GM21825 (cell line): Measurements from ENCODE around the gene ERCC2.
"Not testable (repeated sequence)": the region's sequence is repeated elsewhere in the genome, so short reads cannot be mapped to it uniquely, and the experiment has no call there.

Experiments used
- ATAC-seq: cut with Tn5 transposase; IDR thresholded peaks from one replicate; pipeline ENCODE4 v1.9.1; 2021; ENCODE audit warnings: mild to moderate bottlenecking, moderate library complexity; ENCODE audit not compliant: unreplicated experiment

ERCC2 gene

DNA sequence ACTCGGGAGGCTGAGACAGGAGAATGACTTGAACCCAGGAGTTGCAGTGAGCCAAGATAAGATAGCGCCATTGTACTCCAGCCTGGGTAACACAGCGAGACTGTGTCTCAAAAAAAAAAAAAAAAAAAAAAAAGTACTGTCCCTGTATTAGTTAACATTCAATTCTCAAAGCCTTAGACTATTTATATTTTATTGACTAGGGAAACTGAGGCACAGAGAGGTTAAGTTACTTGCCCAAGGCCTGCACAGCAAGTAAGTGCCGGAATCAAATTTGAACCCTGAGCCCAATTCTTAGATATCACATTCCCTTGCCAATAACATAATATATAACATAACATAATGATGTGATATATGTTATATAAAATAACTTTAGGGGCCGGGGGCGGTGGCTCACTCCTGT, 30.7 kb downstream of the ERCC2 start:
- no peak for ATAC-seq

DNA sequence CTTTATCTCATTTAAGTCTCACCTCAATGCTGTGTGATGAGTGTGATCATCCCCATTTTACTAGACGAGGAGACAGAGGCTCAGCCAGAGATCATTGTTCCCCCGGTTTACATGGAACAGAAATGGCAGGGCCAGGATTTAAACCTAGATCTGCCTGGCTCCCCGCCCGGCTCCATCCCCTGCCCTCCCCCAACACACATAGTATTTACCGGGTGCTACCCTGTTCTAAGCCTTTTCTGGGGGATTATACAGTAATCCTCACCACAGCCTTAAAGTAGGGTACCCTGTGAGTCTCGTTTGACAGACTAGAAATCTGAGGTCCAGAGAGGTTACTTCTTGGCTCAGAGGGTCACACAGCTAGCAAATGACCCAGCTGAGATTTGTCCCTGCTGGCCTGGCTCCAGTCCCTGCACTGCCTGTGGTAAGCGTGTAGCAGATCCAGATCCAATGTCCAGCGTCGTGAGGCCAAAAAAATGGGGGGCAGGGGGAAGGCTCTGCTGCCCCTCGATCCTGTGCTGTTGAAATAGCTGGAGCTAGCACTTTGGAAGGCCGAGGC, 33.6 kb downstream of the ERCC2 start:
- ATAC-seq = no peak

DNA sequence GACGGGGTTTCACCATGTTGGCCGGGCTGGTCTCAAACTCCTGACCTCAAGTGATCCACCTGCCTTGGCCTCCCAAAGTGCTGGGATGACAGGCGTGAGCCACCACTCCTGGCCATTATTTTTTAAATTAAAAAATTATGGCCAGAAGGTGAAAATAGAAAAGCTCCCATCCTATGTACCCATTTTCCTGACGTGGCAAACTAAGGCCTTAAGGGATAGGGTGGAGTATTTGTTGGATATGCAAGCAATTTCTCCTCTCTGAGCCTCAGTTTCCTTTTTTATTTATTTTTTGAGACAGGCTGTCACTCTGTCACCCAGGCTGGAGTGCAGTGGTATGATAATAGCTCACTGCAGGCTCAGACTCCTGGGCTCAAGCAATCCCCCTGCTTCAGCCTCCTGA, 35.5 kb downstream of the ERCC2 start:
- not testable (repeated sequence) for ATAC-seq

DNA sequence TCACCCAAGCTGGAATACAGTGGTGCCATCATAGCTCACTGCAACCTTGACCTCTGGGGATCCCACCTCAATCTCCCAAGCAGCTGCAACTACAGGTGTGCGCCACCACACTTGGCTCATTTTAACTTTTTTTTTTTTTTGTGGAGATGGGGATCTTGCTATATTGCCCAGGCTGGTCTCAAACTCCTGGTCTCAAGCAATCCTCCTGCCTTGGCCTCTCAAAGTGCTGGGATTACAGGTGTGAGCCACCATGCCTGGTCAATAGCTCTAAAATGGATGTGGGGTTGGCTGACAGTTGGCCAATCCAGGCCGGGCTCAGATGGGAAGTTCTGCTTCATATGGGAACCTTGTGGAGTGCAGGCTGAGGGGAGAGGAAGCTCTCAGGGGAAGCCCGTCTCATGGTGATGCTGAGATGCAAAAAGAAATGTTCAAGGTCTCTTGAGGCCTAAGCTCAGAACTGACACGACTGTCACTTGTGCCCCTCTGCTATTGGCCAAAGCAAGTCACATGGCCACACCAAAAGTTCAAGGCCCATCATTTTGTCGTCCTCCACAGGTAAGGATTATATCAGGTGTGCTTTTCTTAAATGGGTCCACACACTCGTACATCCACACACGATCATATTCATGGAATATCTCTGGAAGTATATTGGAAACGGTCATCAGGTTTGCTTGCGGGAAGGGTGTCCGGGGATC, 36.6 kb downstream of the ERCC2 start:
- no peak for ATAC-seq

DNA sequence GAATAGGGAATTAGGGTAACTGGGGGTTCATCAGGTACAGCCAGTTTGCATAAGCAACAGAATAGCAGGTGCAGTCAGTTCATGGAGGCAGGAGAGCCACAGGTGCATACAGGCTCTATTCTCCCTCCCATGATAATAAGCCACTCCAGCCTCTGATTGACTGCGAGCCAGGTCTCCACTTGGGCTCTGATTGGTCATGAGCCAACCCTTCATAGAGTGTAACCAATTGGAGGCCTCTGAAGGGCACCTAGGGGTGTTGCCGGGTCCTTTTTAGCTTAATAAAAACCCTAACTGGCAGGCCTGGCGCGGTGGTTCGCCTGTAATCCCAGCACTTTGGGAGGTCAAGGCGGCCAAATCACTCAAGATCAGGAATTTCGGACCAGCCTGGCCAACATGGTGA, 39.0 kb downstream of the ERCC2 start:
- ATAC-seq = no peak

DNA sequence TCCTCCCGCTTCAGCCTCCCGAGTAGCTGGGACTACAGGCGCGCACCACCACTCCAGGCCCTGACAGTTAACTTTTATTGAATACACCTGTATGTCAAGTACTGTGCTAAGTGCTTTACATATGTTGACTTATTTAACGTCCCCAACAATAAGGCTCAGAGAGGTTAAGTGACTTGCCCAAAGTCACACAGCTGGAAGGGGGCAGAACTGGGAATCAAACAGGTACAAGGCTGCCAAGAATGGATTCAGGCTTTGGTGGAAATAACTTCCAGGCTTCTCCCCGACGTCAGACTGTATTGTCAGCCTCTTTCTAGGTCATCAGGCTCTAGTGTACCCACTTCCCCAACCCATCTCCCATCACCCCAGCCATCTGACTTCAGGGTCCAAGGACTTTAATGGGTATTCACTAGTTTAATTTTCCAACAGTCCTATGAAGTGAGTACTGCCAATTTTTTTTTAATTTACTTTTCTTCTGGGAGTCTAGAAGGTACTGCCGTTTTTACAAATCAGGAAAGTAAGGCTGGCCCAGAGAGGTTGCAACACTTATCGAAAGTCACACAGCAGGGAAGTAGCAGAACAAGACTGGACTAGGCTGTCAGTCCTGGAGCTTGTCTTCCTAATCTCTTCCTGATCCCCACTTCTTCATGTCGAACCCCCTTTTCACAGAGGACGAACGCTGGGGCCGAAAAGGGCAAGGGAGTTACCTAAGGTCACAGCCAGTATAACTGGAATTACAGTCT, 42.8 kb downstream of the ERCC2 start:
- no peak for ATAC-seq

DNA sequence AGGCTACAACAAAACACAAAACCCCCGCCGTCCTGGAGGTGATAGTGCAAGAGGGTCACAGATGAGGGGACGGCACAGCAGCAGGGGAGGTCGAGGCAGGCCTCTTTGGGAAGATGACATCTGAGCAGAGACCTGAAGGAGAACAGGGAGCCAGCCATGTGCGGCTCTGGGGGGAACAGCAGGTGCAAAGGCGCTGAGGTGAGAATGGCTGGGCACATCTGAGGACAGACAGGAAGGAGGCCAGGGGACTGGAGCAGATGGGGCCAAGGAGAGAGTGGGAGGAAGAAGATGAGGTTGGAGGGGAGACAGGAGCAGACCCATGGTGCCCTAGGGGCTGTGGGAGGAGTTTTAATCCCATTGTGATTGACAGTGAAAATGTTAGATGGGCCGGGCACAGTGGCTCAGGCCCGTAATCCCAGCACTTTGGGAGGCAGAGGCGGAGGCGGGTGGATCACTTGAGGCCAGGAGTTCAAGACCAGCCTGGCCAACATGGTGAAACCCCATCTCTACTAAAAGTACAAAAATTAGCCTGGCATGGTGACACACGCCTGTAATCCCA, 45.9 kb downstream of the ERCC2 start:
- no peak for ATAC-seq

DNA sequence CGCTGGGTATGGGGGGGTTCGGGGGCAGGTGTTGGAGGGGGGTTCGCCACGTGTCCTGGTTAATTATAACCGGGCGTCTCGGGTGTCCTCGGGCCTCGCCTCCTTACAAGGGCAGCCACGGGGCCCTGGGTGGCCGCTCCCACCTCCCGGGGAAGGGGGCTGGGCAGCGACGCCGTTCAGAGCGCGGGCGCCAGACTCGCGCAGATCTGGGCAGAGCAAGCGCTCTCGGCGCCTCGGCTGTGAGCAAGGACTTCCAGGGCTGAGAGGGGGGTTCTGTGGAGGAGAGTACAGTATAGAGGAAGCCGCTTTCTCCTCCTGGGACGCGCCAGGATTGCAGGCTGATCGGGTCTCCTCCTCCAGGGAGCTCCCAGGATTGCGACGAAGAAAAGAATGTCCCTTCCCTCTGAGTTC, 46.7 kb downstream of the ERCC2 start:
- no peak for ATAC-seq

DNA sequence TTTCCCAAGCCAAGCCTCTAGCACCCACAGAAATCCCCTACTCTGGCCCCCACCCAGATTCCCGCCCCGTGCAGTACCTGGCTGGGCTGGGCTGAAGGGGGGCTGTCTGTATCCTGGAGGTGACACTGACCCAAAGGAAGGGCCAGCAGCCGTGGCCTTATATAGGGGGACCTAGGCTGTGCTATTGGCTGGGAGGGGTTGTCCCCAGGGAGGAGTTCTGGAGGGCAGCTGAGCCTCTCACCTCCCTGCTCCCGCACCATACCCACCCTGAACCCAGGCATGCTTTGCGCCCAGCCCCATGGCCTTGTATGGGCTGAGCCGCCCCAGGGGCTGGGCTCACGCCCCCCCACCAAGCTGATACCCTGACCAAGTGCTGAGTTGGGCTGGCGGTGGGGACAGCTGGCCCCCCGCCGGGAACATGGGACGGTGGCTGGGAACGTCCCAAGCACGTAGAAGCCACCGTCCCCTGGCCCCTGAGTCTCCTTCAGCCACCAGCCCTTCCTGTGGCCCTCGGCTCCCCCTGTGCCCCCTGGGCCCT, 47.6 kb downstream of the ERCC2 start, which contains the start of gene CKM:
Gene CKM (minus strand): TSS at position 132 of the 538 bp plus-strand sequence. CDS start 3,162 bp downstream, outside the sequence.
- no peak for ATAC-seq

DNA sequence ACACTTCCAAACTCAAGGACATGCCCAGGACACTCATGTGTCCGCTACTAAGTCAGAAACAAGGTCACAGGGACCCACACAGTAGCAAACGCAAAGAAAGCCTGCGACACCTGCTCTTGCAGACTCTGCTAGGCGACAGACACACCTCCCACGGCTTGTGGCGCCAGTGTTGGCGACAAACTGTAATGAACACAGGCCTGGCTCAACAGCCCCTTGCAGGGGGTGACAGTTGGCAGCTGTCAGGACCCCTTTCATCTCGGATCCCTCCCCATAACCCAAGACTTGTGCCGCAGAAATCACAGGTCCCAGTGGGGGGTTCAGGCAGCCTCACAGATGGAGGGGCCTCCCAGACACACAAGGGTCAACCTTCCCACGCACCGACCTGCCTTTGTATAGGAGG, 48.1 kb downstream of the ERCC2 start:
- ATAC-seq = no peak

DNA sequence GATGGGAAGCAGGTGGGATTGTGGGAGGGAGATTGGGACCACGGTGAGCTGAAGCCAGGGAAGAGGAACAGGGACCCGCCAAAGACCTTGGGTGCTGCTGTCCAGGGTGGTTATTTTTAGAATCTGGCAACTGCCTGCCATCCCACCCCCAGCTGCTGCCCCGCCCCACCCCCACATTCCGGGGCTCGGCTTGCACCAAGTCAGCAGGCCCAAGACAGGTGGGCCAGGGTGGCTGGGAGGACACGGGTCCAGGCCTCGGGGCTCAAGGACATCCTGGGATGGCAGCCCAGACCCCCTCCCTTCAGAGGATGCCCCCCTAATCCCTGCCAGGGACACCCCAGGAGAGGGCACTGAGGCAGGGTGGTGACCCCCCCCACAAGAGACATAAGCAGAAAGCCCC, 48.5 kb downstream of the ERCC2 start:
- no peak for ATAC-seq

DNA sequence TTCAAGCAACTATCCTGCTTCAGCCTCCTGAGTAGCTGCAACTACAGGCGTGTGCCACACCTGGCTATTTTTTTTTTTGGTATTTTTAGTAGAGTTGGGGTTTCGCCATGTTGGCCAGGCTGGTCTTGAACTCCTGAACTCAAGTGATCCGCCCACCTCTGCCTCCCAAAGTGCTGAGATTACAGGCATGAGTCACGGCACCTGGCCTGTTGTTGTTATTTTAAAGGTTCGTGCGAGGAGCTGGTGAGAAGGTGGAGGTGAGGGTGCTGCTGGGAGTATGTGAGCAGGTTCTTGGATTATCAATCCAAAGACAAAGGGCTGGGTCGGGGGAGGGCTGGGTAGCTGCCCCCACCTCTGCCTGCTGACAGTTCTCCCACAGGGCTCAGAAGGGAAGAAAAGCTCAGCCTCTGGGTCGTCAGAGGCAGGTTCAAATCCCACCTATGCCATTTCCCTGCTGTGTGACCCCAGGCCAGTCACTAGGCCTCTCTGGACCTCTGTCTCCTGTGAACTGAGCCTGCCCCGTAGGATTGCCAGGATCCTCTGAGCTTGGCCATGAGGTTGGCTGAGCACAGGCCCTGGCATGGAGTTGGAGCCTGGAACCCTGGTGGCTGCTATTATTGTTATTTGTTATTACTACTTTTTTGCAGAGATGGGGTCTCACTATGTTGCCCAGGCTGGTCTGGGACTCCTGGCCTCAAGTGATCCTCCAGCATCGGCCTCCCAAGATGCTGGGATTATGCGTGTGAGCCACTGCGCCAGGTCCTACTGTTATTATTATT, 49.2 kb downstream of the ERCC2 start:
- ATAC-seq = no peak

DNA sequence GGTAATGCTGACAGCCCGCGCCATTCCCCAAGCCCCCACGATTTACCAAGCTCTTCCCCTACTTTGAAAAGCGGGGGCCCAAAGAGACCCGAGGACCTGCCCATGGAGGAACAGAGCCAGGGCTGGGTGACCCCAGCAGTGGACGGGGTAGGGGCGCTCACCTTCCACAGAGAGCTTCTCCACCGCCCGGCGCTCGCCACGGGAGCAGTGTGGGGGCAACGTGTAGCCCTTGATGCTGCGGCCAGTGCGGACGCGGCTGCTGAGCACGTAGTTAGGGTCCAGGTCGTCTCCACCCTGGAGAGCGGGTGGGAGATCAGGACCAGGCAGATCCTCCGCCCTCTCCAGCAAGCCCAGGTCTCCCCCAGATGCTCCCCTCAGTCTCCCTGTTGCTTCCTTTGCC, 55.1 kb downstream of the ERCC2 start:
- no peak for ATAC-seq

DNA sequence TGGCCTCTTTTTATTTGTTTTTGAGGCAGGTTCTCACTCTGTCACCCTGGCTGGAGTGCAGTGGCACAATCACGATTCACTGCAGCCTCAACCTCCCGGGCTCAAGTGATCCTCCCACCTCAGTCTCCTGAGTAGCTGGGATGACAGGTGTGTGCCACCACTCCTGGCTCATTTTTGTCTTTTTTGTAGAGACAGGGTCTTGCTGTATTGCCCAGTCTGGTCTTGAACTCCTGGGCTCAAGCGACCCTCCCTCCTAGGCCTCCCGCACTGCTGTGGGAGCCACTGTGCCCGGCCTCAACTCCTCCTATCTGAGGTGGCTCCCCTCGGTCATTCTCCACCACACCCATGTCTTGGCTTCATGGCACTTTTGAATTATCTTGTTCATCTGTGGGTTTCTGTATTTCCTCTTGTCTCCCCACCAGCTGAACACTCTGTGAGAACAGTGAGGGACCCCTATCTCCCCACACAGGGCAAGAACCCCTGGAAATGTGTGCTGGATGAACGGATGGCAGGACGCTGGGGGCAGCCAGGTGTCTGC, 55.6 kb downstream of the ERCC2 start:
- ATAC-seq = no peak

DNA sequence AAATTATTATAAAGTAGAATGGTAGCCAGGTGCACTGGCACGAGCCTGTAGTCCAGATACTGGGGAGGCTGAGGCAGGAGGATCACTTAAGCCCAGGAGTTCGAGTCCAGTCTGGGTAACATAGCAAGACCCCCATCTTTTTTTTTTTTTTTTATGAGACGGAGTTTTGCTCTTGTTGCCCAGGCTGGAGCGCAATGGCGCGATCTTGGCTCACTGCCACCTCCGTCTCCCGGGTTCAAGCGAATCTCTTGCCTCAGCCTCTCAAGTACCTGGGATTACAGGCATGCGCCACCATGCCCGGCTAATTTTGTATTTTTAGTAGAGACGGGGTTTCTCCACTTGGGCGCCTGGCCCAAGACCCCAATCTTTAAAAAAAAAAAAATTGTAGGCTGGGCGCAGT, 58.1 kb downstream of the ERCC2 start:
- ATAC-seq = not testable (repeated sequence)

DNA sequence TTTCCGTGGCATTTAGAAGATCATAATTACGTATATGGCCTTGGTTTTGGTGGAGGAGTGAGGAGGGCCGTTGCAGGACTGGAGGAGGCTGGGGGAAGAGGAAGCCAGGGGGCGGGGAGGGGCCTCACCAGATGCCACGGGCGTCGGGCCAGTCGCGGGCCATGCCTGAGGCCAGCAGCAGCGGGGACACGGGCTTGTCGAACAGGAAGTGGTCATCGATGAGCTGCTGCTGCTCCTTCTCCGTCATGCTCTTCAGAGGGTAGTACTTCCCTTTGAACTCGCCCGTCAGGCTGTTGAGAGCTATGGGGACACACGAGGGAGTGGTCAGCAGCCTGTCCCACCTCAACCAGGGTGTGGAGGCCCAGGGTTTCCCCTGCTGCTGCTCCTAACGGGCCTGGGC, 58.8 kb downstream of the ERCC2 start:
- no peak for ATAC-seq

DNA sequence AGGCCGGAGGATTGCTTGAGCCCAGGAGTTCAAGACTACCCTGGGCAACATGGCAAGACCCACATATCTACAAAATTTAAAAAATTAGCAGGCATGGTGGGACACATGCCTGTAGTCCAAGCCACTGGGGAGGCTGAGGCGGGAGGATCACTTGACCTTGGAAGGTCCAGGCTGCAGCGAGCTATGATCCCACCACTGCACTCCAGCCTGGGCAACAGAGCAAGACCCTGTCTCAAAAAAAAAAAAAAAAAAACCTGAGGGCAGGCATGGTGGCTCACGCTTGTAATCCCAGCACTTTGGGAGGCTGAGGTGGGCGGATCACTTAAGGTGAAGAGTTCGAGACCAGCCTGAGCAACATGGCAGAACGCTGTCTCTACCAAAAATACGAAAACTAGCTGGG, 61.1 kb downstream of the ERCC2 start:
- not testable (repeated sequence) for ATAC-seq

DNA sequence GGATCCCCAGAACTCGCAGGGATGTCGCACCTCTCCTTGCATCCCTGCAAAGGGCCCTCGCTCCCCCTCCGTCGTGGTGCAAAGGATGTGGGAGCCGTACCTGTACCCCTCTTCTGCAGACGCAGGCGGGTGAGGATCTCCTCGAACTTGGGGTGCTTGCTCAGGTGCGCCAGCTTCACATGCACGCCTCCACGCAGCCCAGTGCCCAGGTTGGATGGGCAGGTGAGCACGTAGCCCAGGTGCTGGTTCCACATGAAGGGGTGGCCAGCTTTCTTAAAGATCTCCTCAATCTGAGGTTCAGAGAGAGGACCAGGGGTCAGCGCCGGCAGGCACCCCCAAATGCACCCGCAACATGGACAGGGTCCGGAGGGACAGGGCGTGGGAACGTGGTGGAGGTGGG, 63.0 kb downstream of the ERCC2 start:
- ATAC-seq = no peak

DNA sequence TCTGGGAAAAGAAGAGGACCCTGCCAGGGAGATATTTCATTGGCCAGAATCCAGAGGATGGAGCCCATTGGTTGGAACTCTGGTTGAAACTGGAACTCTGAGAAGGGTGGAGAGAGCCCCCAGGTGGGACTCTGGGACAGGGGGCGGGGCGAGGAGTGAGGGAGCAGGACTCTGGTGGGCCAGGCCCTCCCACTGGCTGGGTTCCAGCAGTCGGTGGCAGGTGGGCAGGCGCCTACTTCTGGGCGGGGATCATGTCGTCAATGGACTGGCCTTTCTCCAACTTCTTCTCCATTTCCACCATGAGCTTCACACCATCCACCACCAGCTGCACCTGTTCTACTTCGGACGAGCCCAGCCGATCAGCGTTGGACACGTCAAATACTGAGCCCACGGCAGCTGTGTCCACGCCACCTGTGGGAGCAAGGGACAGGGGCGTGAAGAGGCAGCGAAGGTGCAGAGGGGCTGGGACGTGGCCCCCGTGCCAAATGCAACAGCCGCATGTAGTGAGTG, 63.8 kb downstream of the ERCC2 start:
- no peak for ATAC-seq

DNA sequence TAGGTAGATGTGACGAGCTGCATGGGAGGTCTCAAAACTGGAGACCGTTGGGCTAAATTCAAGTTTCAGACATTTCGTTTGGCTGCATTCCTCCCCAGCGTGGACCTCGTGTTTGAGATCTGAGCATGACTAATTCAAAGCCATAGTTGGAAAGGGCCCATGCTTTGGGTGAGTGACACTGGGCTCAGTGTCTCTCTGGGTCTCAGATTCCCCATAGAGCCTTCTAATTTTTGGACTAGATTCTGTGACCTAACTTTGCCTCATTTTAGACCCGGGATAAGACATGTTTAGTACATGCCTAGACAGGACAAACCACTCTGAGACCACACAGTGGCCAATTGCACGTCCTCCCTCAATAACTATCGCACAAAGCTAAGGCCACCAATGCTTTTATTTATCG, 64.3 kb downstream of the ERCC2 start:
- no peak for ATAC-seq
